ENCODE results near the gene MCM9. TPM values are rescaled to one million over a fixed set of nuclear protein-coding genes. Genes with fewer than 3 reads are reported as not detected.
"Not testable (repeated sequence)": the region's sequence is repeated elsewhere in the genome, so short reads cannot be mapped to it uniquely, and the experiment has no call there.

The MCM9 gene
- total RNA-seq, 1 donor from 2014 or later = 27.6 TPM

DNA sequence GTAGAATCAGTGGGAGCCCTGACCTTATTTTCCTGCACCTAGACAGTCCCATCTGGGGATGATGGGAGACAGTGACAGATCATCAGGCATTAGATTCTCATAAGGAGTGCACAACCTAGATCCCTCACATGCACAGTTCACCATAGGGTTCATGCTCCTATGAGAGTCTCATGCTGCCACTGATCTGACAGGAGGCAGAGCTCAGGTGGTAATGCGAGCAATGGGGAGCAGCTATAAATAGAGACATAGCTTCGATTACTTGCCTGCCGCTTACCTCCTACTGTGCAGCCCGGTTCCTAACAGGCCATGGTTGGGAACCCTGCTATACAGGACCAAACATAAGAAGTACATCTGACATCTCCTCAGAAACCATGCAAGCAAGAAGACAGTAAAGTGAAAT lies 72.5 kb downstream of the MCM9 start:
- DNase-seq = no peak

DNA sequence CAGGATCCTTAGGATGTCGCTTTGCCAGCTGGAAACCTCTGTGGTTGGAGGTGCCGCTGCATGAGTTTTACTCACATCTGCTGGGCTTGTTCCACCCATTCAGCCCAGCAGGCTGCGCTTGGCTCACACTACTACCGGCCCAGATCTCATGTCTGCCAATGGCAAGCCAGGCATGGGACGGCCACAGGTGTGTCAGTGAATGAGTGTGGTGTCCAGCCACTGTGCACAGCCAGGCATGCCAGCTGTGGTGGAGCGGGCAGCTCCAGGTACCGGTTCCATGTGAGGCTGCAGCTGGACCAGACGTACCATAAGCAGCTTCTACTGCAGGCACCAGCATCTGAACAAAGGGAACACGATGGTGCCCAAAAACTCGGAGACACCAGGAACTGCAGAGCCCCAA lies 74.1 kb downstream of the MCM9 start:
- DNase-seq = no peak

- DNase-seq = no peak
These were observed 74.6 kb downstream of the MCM9 start for GRCh38 chr6:118860363-118860762.

DNA sequence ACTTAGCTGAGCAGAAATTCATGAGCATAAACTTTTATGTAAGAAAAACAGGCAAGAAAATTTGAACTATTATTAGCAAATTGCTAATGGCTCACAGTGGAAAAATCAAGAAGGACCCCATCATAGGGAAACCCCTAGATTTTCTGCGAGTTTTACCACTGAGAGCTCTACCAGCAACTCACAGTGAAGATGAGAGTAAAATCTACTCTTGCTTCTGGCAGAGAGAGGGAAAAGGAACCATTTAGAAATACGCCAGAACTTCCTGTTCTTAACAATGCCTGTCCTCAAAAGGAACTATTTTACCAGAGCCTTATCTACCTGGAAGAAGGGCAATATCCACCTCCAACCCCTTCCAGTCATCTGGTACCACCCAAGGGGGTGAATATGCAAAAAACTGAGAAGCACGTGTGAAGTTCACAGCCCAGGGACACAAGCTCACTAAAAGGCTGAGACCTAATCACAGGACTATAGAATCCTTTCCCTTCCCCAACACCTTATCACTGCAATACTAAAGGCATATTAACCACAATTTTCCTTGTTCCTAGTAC lies 75.4 kb downstream of the MCM9 start:
- no peak for DNase-seq

- no peak for DNase-seq
These were observed 78.7 kb downstream of the MCM9 start for GRCh38 chr6:118856301-118856700.

DNA sequence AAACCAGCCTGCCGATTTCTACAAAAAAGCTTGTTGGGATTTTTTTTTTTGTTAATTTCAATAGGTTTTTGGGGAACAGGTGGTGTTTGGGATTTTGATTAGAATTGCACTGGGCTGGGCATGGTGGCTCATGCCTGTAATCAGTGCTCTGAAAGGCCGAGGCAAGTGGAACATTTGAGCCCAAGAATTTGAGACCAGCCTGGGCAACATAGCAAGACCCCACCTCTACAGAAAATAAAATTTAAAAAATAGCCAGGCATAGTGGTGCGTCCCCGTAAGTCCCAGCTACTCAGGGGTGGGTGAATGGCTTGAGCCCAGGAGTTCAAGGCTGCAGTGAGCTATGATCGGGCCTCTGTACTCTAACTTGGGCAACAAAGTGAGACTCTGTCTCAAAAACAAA lies 81.6 kb downstream of the MCM9 start:
- DNase-seq = no peak

DNA sequence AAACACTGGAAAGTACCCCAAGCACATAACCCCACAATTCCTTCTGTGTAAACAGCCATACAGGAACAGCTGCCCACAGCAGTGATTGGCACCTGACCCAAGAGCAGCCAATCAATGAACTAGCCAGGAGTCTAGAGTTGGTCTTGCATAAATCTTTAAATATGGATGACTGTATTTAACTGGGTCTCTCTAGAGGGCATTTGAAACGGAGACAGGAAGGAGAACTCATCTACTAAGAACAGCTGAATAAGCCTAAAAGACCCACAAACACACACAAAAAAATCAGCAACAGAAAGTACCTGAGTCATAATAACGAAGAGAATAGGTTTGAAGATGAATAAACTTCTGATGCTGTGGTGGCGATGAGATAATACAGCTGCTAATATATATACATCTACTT lies 90.0 kb downstream of the MCM9 start:
- peak; percentile 34 for DNase-seq

DNA sequence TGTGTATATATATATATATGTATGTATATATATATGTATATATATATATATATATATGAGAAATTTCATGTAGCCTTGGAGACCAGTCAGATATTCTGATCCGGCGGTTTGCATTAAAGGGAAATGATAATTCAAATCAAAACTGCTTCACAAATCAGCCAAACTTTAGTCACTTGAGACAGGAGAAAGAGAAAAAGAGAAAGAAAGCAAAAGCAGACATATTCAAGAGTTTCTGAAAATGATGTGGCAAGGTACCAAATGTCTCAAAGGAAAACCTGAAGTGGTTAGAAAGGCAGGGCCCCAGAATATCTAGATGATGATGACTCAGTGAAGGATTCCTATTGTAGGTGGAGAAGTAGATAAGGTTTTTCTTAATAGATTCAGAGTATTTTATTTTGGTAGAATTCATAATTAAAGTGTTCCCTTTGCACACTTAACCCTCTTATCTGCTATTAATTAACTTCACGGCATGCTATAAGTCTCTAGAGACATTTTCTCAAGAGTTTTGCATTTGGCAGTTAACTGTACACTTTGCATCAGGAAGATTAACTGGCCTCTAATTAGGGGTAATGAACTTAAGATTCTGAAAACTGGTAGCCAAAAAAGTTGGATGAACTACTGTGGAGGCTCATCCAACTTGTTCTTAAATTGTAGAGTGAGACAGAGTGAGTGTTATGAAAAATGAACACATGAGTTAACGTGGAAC lies 91.1 kb downstream of the MCM9 start:
- DNase-seq = no peak

- no peak for DNase-seq
These were observed 104.3 kb downstream of the MCM9 start for GRCh38 chr6:118830691-118831090.

GRCh38 chr6:118829817-118830478 lies 105.0 kb downstream of the MCM9 start:
- DNase-seq = no peak

- no peak for DNase-seq
These were observed 108.9 kb downstream of the MCM9 start for GRCh38 chr6:118826096-118826495.

GRCh38 chr6:118825661-118826060 lies 109.3 kb downstream of the MCM9 start:
- no peak for DNase-seq

DNA sequence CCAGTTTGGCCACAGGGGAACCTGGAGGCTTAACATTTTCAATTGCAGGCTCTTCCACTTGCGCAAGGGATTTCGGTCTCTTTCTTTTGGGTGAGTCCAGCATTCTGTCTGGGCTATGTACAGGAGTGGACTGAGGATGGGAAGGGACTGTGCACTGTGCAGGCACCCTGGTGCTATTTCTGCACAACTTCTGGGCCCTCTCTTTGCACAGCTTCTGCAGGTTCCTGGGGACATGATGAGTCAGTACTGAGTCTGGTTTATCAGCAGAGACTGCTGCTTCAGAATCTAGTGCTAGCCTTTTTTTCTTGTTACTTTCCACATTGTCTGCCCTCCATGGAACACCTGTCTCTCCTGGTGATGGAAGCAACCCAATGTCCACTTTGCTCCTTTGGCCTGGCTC lies 119.5 kb downstream of the MCM9 start:
- no peak for DNase-seq

- no peak for DNase-seq
These were observed 121.2 kb downstream of the MCM9 start for GRCh38 chr6:118813775-118814174.

GRCh38 chr6:118812970-118813369 lies 122.0 kb downstream of the MCM9 start:
- DNase-seq = no peak

- DNase-seq = no peak
These were observed 124.4 kb downstream of the MCM9 start for GRCh38 chr6:118810420-118811027.

DNA sequence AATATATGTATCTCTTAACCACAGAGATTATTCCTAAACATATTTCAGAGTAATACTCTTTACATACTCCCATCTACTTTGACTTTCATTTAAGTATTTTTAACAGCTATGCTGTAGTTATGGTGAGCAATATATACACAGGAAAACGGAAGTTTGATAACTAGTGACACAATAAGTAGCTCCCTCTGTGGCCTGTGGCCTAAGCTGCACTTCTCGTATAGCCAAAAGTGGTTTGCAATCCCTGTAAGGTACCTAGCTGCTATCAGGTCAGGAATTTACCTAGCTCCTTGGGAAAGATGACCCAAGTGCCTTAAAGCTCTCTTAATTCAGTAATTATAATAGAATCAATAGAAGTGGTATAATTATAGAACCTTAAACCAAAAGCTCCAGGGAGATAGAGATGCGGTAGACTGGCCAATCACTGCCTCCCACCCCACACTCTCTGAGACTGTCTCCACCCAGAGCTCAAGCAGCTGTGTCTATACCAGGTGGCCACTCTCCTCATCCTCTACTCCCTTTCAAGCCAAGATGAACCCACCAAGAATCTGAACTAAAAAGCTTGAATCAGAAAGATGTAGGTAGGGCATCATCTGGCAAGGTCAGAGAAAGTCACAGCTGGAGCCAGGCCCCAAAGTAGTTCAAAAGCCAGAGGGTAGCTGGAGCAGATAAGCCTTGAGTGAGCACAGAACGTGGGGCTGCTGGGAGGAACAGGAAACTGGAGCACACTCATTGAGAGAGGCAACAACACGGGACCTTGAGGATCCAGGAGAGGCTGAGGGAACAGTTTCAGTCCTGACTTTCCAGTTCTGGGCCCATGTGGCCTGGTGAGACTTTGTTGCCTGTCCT lies 125.9 kb downstream of the MCM9 start:
- peak; percentile 35 for DNase-seq

GRCh38 chr6:118804091-118804490 lies 130.9 kb downstream of the MCM9 start:
- DNase-seq = no peak

DNA sequence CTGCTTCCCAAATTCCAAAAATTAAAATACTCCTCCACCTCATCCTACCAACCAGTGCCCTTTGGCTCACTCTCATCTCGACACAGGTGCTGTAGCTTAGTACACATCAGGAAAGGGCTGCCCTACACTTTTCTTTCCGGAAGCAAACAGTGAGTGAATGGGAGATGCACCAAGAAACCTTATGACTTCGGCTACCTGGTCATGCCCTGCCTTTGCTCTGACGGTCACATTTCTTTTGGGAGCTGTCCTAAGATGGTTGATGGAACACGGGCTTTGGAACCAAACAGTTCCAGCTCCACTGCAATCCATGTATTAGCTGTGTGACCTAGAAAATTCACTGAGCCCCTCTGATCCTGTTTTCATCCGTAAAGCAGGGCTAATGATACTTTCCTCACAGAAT lies 133.7 kb downstream of the MCM9 start:
- DNase-seq = no peak

GRCh38 chr6:118800394-118801071 lies 134.4 kb downstream of the MCM9 start:
- DNase-seq = peak; percentile 90

DNA sequence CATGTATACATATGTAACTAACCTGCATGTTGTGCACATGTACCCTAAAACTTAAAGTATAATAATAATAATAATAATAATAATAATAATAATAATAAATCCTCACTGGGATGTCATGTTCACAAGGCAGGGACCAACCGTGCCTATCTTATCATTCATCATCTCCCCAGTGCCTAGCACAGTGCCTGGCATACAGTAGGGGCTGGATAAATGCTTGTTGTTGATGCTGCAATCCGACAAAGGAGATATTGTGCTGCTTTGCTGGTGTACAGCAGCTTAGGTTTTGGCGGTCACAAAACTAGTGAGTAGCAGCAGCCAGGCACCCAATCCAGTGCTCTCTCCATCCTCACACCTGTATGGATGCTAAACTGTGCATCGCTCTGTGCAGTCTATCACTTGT lies 135.1 kb downstream of the MCM9 start:
- DNase-seq = no peak

- not testable (repeated sequence) for DNase-seq
These were observed 138.4 kb downstream of the MCM9 start for GRCh38 chr6:118796548-118796947.

Data from dermis blood vessel endothelial cell (primary cell).